HEK293 (cell line): ENCODE measurements around the gene GRB2.

Experiments
- CTCF ChIA-PET: fragments of 350-600 bp; formaldehyde crosslinking; extraction: SDS; loops from one replicate; lab custom pipeline; 2021; ENCODE audit warnings: antibody characterized with exemption; lab: Yijun Ruan, JAX
- POLR2A ChIA-PET: fragments of 300-600 bp; formaldehyde crosslinking; extraction: SDS; loops from one replicate; lab custom pipeline; 2020; ENCODE audit warnings: antibody characterized with exemption, inconsistent platforms; lab: Yijun Ruan, JAX
- H3K27ac ChIP-seq: fragments of 200-500 bp; sonication (Bioruptor generic); 2 replicates; pipeline ENCODE4 v1.5.1; 2014; ENCODE audit warnings: low read depth, low read length, control low read depth, inconsistent platforms; ENCODE audit errors: extremely low read depth
- H3K36me3 ChIP-seq, 2 experiments: fragments of 200-500 bp in 1 of 2; sonication (Bioruptor generic) in 1 of 2; 1 replicate in 1 of 2; 2 replicates in 1 of 2; pipeline ENCODE4 v1.5.1; 2014 to 2017; ENCODE audit warnings: inconsistent platforms in 2 of 2, low read length in 2 of 2; ENCODE audit not compliant: control insufficient read depth in 2 of 2, insufficient read depth in 1 of 2
- H3K4me1 ChIP-seq: fragments of 200-500 bp; sonication (Bioruptor generic); 2 replicates; pipeline ENCODE4 v1.5.1; 2014; ENCODE audit warnings: mild to moderate bottlenecking, low read length, inconsistent platforms; ENCODE audit not compliant: control insufficient read depth, insufficient read depth
- H3K4me3 ChIP-seq: 2 replicates; pipeline ENCODE4 v1.5.1; 2011; ENCODE audit warnings: low read depth, mild to moderate bottlenecking, control low read depth, low read length, moderate library complexity
- H3K9me3 ChIP-seq: fragments of 200-500 bp; sonication (Bioruptor generic); 2 replicates; pipeline ENCODE4 v1.5.1; 2014; ENCODE audit warnings: low read depth, low read length, inconsistent platforms; ENCODE audit not compliant: control insufficient read depth, insufficient read depth
- CTCF ChIP-seq: fragments of 450-650 bp; formaldehyde crosslinking; IDR thresholded peaks from 2 replicates; pipeline ENCODE4 v1.5.1; 2016; ENCODE audit warnings: missing biosample characterization, missing genetic modification characterization
- EGR2 ChIP-seq: fragments of 450-650 bp; formaldehyde crosslinking; IDR thresholded peaks from 2 replicates; pipeline ENCODE4 v1.5.1; 2016; ENCODE audit warnings: low read depth, missing biosample characterization, missing genetic modification characterization
- FEZF1 ChIP-seq: fragments of 450-650 bp; formaldehyde crosslinking; IDR thresholded peaks from 2 replicates; pipeline ENCODE4 v1.5.1; 2016; ENCODE audit warnings: missing biosample characterization, missing genetic modification characterization
- GLIS1 ChIP-seq: fragments of 450-650 bp; formaldehyde crosslinking; IDR thresholded peaks from 2 replicates; pipeline ENCODE4 v1.5.1; 2016; ENCODE audit warnings: missing biosample characterization, missing genetic modification characterization
- INSM2 ChIP-seq: fragments of 450-650 bp; formaldehyde crosslinking; IDR thresholded peaks from 2 replicates; pipeline ENCODE4 v1.5.1; 2016; ENCODE audit warnings: missing biosample characterization, missing genetic modification characterization
- PRDM1 ChIP-seq: fragments of 450-650 bp; formaldehyde crosslinking; IDR thresholded peaks from 2 replicates; pipeline ENCODE4; 2016; ENCODE audit warnings: missing biosample characterization, missing genetic modification characterization
- PRDM10 ChIP-seq: fragments of 450-650 bp; formaldehyde crosslinking; IDR thresholded peaks from 2 replicates; pipeline ENCODE4 v1.5.1; 2016; ENCODE audit warnings: missing biosample characterization, missing genetic modification characterization
- SCRT2 ChIP-seq: fragments of 450-650 bp; formaldehyde crosslinking; IDR thresholded peaks from 2 replicates; pipeline ENCODE4 v1.5.1; 2016; ENCODE audit warnings: missing biosample characterization, missing genetic modification characterization
- ZNF366 ChIP-seq: fragments of 450-650 bp; formaldehyde crosslinking; conservative IDR thresholded peaks from 2 replicates; pipeline ENCODE4 v1.5.1; 2016; ENCODE audit warnings: missing biosample characterization, missing genetic modification characterization
- ZNF488 ChIP-seq: fragments of 450-650 bp; formaldehyde crosslinking; IDR thresholded peaks from 2 replicates; pipeline ENCODE4 v1.5.1; 2016; ENCODE audit warnings: missing biosample characterization, missing genetic modification characterization
- ZNF514 ChIP-seq: fragments of 450-650 bp; formaldehyde crosslinking; IDR thresholded peaks from 2 replicates; pipeline ENCODE4 v1.5.1; 2016; ENCODE audit warnings: missing biosample characterization, missing genetic modification characterization
- ZNF629 ChIP-seq: fragments of 450-650 bp; formaldehyde crosslinking; IDR thresholded peaks from 2 replicates; pipeline ENCODE4 v1.5.1; 2017; ENCODE audit warnings: missing biosample characterization, missing genetic modification characterization

GRB2 gene

GRCh38 chr17:75365009-75365930 is 40.2 kb downstream of the GRB2 start:
- Histone ChIP-seq H3K27ac (no peak overlapping the region; the same call in 1 of the 2 replicates), H3K4me3 (no peak overlapping the region), H3K9me3 (no peaks in the 10 kb centered on the region), H3K36me3 (no peaks in the 10 kb centered on the region), H3K4me1 (peaks cover 57% of the 10 kb centered on the region)
- CTCF ChIA-PET, result interaction anchor here (0.8 to 1.7 kb wide), 5 partner anchors 15 to 105 kb away, joined by 3 to 6 read pairs (median 3); no protein-coding TSS in a partner anchor
- POLR2A ChIA-PET, result interaction anchor here (1.0 to 1.4 kb wide), 2 partner anchors 28 to 41 kb away, joined by 3 read pairs; partner anchors contain the start of gene GRB2
- TF ChIP-seq ZNF488 (tag by site-specific recombination) (no peak), GLIS1 (tag by site-specific recombination) (peak; percentile 54; the same call in 1 of the 2 replicates), FEZF1 (tag by site-specific recombination) (0 out of 2 replicates have a peak, but pooled peaks have one; percentile 1), CTCF (tag by site-specific recombination) (peak; percentile 58), ZNF366 (tag by site-specific recombination) (peak; percentile 63), PRDM1 (0 out of 2 replicates have a peak, but pooled peaks have one; percentile 32), EGR2 (tag by site-specific recombination) (0 out of 2 replicates have a peak, but pooled peaks have one; percentile 8), INSM2 (tag by site-specific recombination) (no peak), PRDM10 (0 out of 2 replicates have a peak, but pooled peaks have one; percentile 38)

GRCh38 chr17:75364078-75364477 is 41.4 kb downstream of the GRB2 start:
- no peak overlapping the region for H3K4me3 ChIP-seq
- H3K27ac ChIP-seq, result no peak overlapping the region
- TF ChIP-seq ZNF514 (tag by site-specific recombination), result no peak
- peak; percentile 11; the same call in 1 of the 2 replicates for TF ChIP-seq ZNF629 (tag by site-specific recombination)
- peak; percentile 11; the same call in 1 of the 2 replicates for TF ChIP-seq SCRT2
- POLR2A ChIA-PET, result interaction anchor here (1.4 kb wide), 1 partner anchor 30 kb away, joined by 3 read pairs; no protein-coding TSS in a partner anchor
- CTCF ChIA-PET, result interaction anchor here (0.6 to 1.7 kb wide), 4 partner anchors 13 to 46 kb away, joined by 3 to 6 read pairs (median 4); no protein-coding TSS in a partner anchor
- no peaks in the 10 kb centered on the region for H3K36me3 ChIP-seq
- no peaks in the 10 kb centered on the region for H3K9me3 ChIP-seq
- H3K4me1 ChIP-seq, result peaks cover 59% of the 10 kb centered on the region
